ENCODE results near the gene HRAS.

- TF ChIP-seq CTCF (IDR thresholded peaks at IDR 0.05), result no peak
- no peak for TF ChIP-seq EZH2phosphoT487 (IDR thresholded peaks at IDR 0.05)
Measured at GRCh38 chr11:545171-545570, 9.8 kb upstream of the HRAS start.

Measured in neural progenitor cell (in vitro differentiated cells).